ENCODE measurements around the gene TPR. TPM values are rescaled to one million over a fixed set of nuclear protein-coding genes. Genes with fewer than 3 reads are reported as not detected.

Gene TPR
- total RNA-seq, 1 donor from 2014 or later: 119 TPM

DNA sequence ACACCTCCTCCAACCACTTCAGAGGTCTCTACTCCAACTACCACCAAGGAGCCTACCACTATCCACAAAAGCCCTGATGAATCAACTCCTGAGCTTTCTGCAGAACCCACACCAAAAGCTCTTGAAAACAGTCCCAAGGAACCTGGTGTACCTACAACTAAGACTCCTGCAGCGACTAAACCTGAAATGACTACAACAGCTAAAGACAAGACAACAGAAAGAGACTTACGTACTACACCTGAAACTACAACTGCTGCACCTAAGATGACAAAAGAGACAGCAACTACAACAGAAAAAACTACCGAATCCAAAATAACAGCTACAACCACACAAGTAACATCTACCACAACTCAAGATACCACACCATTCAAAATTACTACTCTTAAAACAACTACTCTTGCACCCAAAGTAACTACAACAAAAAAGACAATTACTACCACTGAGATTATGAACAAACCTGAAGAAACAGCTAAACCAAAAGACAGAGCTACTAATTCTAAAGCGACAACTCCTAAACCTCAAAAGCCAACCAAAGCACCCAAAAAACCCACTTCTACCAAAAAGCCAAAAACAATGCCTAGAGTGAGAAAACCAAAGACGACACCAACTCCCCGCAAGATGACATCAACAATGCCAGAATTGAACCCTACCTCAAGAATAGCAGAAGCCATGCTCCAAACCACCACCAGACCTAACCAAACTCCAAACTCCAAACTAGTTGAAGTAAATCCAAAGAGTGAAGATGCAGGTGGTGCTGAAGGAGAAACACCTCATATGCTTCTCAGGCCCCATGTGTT lies 66.6 kb downstream of the TPR start:
- no peaks in the 10 kb centered on the region for H3K9me3 Mint-ChIP-seq
- H3K4me3 ChIP-seq: no peak overlapping the region
- no peaks in the 10 kb centered on the region for H3K27me3 Mint-ChIP-seq (ENCODE audit: insufficient read depth, low read depth)
- no peak overlapping the region for H3K4me3 Mint-ChIP-seq
- no peak overlapping the region for H2AFZ ChIP-seq (replicated peaks)
- H3F3A ChIP-seq (ENCODE audit: low read depth): no peaks in the 10 kb centered on the region
- no peaks in the 10 kb centered on the region for H3K4me1 Mint-ChIP-seq
- peaks cover 12% of the 10 kb centered on the region for H3K36me3 Mint-ChIP-seq
- no peak for DNase-seq (ENCODE audit: low spot score)
- no peaks in the 10 kb centered on the region for H4K20me1 ChIP-seq (ENCODE audit: low read depth)
- no peaks in the 10 kb centered on the region for H3K4me1 ChIP-seq
- no peak overlapping the region for H3K27ac Mint-ChIP-seq
- no peak overlapping the region for H3K9ac ChIP-seq
- H3K79me2 ChIP-seq (ENCODE audit: low read depth): no peaks in the 10 kb centered on the region
- peaks cover 13% of the 10 kb centered on the region for H3K36me3 ChIP-seq
- no peaks in the 10 kb centered on the region for H3K27me3 ChIP-seq
- H3K4me2 ChIP-seq: no peak overlapping the region
- no peaks in the 10 kb centered on the region for H3K9me3 ChIP-seq (ENCODE audit: low read depth)
- TF ChIP-seq EZH2phosphoT487 (IDR thresholded peaks at IDR 0.05) (no peak), EZH2 (IDR thresholded peaks at IDR 0.05) (no peak)
- TF ChIP-seq, protein P1, sequence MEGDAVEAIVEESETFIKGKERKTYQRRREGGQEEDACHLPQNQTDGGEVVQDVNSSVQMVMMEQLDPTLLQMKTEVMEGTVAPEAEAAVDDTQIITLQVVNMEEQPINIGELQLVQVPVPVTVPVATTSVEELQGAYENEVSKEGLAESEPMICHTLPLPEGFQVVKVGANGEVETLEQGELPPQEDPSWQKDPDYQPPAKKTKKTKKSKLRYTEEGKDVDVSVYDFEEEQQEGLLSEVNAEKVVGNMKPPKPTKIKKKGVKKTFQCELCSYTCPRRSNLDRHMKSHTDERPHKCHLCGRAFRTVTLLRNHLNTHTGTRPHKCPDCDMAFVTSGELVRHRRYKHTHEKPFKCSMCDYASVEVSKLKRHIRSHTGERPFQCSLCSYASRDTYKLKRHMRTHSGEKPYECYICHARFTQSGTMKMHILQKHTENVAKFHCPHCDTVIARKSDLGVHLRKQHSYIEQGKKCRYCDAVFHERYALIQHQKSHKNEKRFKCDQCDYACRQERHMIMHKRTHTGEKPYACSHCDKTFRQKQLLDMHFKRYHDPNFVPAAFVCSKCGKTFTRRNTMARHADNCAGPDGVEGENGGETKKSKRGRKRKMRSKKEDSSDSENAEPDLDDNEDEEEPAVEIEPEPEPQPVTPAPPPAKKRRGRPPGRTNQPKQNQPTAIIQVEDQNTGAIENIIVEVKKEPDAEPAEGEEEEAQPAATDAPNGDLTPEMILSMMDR (IDR thresholded peaks at IDR 0.05): no peak
- H3K27ac ChIP-seq: no peak overlapping the region

GRCh38 chr1:186307445-186307844 lies 67.6 kb downstream of the TPR start:
- H3K9ac ChIP-seq: no peak overlapping the region
- no peaks in the 10 kb centered on the region for H3F3A ChIP-seq (ENCODE audit: low read depth)
- H3K27me3 Mint-ChIP-seq (ENCODE audit: insufficient read depth, low read depth): no peaks in the 10 kb centered on the region
- no peak for DNase-seq (ENCODE audit: low spot score)
- H3K4me3 ChIP-seq: no peak overlapping the region
- H3K4me2 ChIP-seq: no peak overlapping the region
- no peaks in the 10 kb centered on the region for H3K4me1 Mint-ChIP-seq
- H3K27ac ChIP-seq: no peak overlapping the region
- no peaks in the 10 kb centered on the region for H3K27me3 ChIP-seq
- no peak overlapping the region for H3K4me3 Mint-ChIP-seq
- H3K36me3 ChIP-seq: peaks cover 3% of the 10 kb centered on the region
- no peaks in the 10 kb centered on the region for H4K20me1 ChIP-seq (ENCODE audit: low read depth)
- TF ChIP-seq, protein P1 (IDR thresholded peaks at IDR 0.05): no peak
- TF ChIP-seq EZH2 (IDR thresholded peaks at IDR 0.05): no peak
- TF ChIP-seq EZH2phosphoT487 (IDR thresholded peaks at IDR 0.05): no peak
- no peaks in the 10 kb centered on the region for H3K9me3 Mint-ChIP-seq
- H3K4me1 ChIP-seq: no peaks in the 10 kb centered on the region
- H3K36me3 Mint-ChIP-seq: peaks cover 9% of the 10 kb centered on the region
- no peak overlapping the region for H3K27ac Mint-ChIP-seq
- H2AFZ ChIP-seq (replicated peaks): no peak overlapping the region
- H3K79me2 ChIP-seq (ENCODE audit: low read depth): no peaks in the 10 kb centered on the region
- H3K9me3 ChIP-seq (ENCODE audit: low read depth): no peaks in the 10 kb centered on the region

DNA sequence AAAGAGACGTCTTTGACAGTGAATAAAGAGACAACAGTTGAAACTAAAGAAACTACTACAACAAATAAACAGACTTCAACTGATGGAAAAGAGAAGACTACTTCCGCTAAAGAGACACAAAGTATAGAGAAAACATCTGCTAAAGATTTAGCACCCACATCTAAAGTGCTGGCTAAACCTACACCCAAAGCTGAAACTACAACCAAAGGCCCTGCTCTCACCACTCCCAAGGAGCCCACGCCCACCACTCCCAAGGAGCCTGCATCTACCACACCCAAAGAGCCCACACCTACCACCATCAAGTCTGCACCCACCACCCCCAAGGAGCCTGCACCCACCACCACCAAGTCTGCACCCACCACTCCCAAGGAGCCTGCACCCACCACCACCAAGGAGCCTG lies 68.5 kb downstream of the TPR start:
- peaks cover 9% of the 10 kb centered on the region for H3K36me3 Mint-ChIP-seq
- Histone ChIP-seq H2AFZ (replicated peaks) (no peak overlapping the region), H3K4me2 (no peak overlapping the region), H3K36me3 (no peaks in the 10 kb centered on the region), H3F3A (ENCODE audit: low read depth) (no peaks in the 10 kb centered on the region), H3K9ac (no peak overlapping the region), H3K4me3 (no peak overlapping the region), H3K27me3 (no peaks in the 10 kb centered on the region), H3K4me1 (no peaks in the 10 kb centered on the region), H3K9me3 (ENCODE audit: low read depth) (no peaks in the 10 kb centered on the region), H4K20me1 (ENCODE audit: low read depth) (no peaks in the 10 kb centered on the region), H3K79me2 (ENCODE audit: low read depth) (no peaks in the 10 kb centered on the region), H3K27ac (no peak overlapping the region)
- H3K4me3 Mint-ChIP-seq: no peak overlapping the region
- H3K27me3 Mint-ChIP-seq (ENCODE audit: insufficient read depth, low read depth): no peaks in the 10 kb centered on the region
- no peak for DNase-seq (ENCODE audit: low spot score)
- TF ChIP-seq EZH2 (IDR thresholded peaks at IDR 0.05): no peak
- no peak for TF ChIP-seq EZH2phosphoT487 (IDR thresholded peaks at IDR 0.05)
- TF ChIP-seq, protein P1 (IDR thresholded peaks at IDR 0.05): no peak
- H3K9me3 Mint-ChIP-seq: no peaks in the 10 kb centered on the region
- H3K27ac Mint-ChIP-seq: no peak overlapping the region
- H3K4me1 Mint-ChIP-seq: no peaks in the 10 kb centered on the region
